Measurements from ENCODE around the gene CDK10.

Gene CDK10

DNA sequence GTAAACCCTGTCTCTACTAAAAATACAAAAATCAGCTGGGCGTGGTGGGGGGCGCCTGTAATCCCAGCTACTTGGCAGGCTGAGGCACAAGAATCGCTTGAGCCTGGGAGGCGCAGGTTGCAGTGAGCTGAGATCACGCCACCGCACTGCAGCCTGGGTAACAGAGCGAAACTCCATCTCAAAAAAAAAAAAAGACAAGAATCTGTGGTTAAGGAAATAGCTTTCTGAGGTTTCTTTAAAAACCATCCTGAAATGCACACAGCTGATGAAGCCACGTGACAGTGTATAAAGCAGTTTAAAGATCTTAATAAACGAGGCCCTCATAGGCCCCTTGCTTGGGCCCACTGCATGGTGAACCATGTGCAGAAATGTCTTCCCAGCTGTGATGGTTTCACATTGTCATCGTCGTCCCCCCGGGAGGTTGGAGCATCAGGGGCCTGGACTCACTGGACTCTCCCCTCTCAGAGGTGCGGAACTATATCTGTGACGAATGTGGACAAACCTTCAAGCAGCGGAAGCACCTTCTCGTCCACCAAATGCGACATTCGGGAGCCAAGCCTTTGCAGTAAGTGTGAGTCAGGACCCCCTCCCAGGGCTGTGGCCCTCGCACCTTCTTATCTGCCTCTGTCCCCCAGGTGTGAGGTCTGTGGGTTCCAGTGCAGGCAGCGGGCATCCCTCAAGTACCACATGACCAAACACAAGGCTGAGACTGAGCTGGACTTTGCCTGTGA lies 51.0 kb downstream of the CDK10 start:
- no peaks in the 10 kb centered on the region for H3K4me1 ChIP-seq (ENCODE audit: insufficient read depth, low read length)
- H3K27ac ChIP-seq (ENCODE audit: low read length) = no peak overlapping the region

DNA sequence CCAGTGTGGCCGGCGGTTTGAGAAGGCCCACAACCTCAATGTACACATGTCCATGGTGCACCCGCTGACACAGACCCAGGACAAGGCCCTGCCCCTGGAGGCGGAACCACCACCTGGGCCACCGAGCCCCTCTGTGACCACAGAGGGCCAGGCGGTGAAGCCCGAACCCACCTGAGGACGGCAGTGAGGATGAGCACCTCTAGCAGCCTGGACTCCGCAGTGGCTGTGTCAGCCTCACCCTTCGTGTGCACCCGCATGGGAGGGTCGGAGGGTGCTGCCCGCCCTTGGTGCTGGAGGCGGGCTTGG lies 51.5 kb downstream of the CDK10 start:
- no peak for TF ChIP-seq CTCF (IDR thresholded peaks at IDR 0.05; ENCODE audit: borderline replicate concordance, extremely low read depth, low read length, poor library complexity, severe bottlenecking)
- no peak for TF ChIP-seq EZH2 (IDR thresholded peaks at IDR 0.05; ENCODE audit: borderline replicate concordance, low read depth, low read length, severe bottlenecking)

More for the DNA sequence above, 51.0 kb downstream of the CDK10 start:
- H3K27me3 ChIP-seq (ENCODE audit: insufficient read depth, low read length, poor library complexity) = no peaks in the 10 kb centered on the region
- TF ChIP-seq EZH2 (IDR thresholded peaks at IDR 0.05; ENCODE audit: borderline replicate concordance, low read depth, low read length, severe bottlenecking) = no peak
- TF ChIP-seq CTCF (IDR thresholded peaks at IDR 0.05; ENCODE audit: borderline replicate concordance, extremely low read depth, low read length, poor library complexity, severe bottlenecking) = no peak
- peaks cover 98% of the 10 kb centered on the region for H3K36me3 ChIP-seq (ENCODE audit: insufficient read depth, low read length)
- peaks cover 63% of the 10 kb centered on the region for H4K20me1 ChIP-seq (ENCODE audit: insufficient read depth, low read length)
- H3K79me2 ChIP-seq (ENCODE audit: insufficient read depth, low read length) = peaks cover 34% of the 10 kb centered on the region
- H3K4me2 ChIP-seq (ENCODE audit: insufficient read depth, low read length) = no peak overlapping the region
- H2AFZ ChIP-seq (ENCODE audit: low read depth, low read length) = no peak overlapping the region
- H3K9ac ChIP-seq (ENCODE audit: low read depth, low read length) = no peak overlapping the region
- no peaks in the 10 kb centered on the region for H3K9me3 ChIP-seq (ENCODE audit: insufficient read depth, low read length, severe bottlenecking)
- ATAC-seq (ENCODE audit: insufficient read depth, low read depth) = peak; percentile 27
- DNase-seq = peak; percentile 36
- no peak overlapping the region for H3K4me3 ChIP-seq (ENCODE audit: low read depth in 1 of 2, low read length in 2 of 2)

GRCh38 chr16:89738538-89739317 lies 52.2 kb downstream of the CDK10 start:
- no peak for ATAC-seq (ENCODE audit: insufficient read depth, low read depth)
- DNase-seq = no peak
- Histone ChIP-seq H2AFZ (ENCODE audit: low read depth, low read length) (no peak overlapping the region), H3K9ac (ENCODE audit: low read depth, low read length) (no peak overlapping the region), H3K9me3 (ENCODE audit: insufficient read depth, low read length, severe bottlenecking) (no peaks in the 10 kb centered on the region), H3K4me2 (ENCODE audit: insufficient read depth, low read length) (no peak overlapping the region), H4K20me1 (ENCODE audit: insufficient read depth, low read length) (peaks cover 51% of the 10 kb centered on the region), H3K27me3 (ENCODE audit: insufficient read depth, low read length, poor library complexity) (no peaks in the 10 kb centered on the region), H3K27ac (ENCODE audit: low read length) (no peak overlapping the region), H3K36me3 (ENCODE audit: insufficient read depth, low read length) (peaks cover 94% of the 10 kb centered on the region), H3K4me3 (ENCODE audit: low read depth in 1 of 2, low read length in 2 of 2) (no peak overlapping the region), H3K4me1 (ENCODE audit: insufficient read depth, low read length) (no peaks in the 10 kb centered on the region), H3K79me2 (ENCODE audit: insufficient read depth, low read length) (peaks cover 28% of the 10 kb centered on the region)
- TF ChIP-seq CTCF (IDR thresholded peaks at IDR 0.05; ENCODE audit: borderline replicate concordance, extremely low read depth, low read length, poor library complexity, severe bottlenecking) (no peak), EZH2 (IDR thresholded peaks at IDR 0.05; ENCODE audit: borderline replicate concordance, low read depth, low read length, severe bottlenecking) (no peak)

More for the DNA sequence above, 51.5 kb downstream of the CDK10 start:
- H3K4me1 ChIP-seq (ENCODE audit: insufficient read depth, low read length) = no peaks in the 10 kb centered on the region
- no peaks in the 10 kb centered on the region for H3K27me3 ChIP-seq (ENCODE audit: insufficient read depth, low read length, poor library complexity)
- DNase-seq (no peak), ATAC-seq (ENCODE audit: insufficient read depth, low read depth) (no peak)
- H3K36me3 ChIP-seq (ENCODE audit: insufficient read depth, low read length) = peaks cover 97% of the 10 kb centered on the region
- no peak overlapping the region for H3K4me2 ChIP-seq (ENCODE audit: insufficient read depth, low read length)
- no peak overlapping the region for H3K9ac ChIP-seq (ENCODE audit: low read depth, low read length)
- no peak overlapping the region for H3K27ac ChIP-seq (ENCODE audit: low read length)
- H2AFZ ChIP-seq (ENCODE audit: low read depth, low read length) = no peak overlapping the region
- peaks cover 58% of the 10 kb centered on the region for H4K20me1 ChIP-seq (ENCODE audit: insufficient read depth, low read length)
- peaks cover 29% of the 10 kb centered on the region for H3K79me2 ChIP-seq (ENCODE audit: insufficient read depth, low read length)
- H3K9me3 ChIP-seq (ENCODE audit: insufficient read depth, low read length, severe bottlenecking) = no peaks in the 10 kb centered on the region
- H3K4me3 ChIP-seq (ENCODE audit: low read depth in 1 of 2, low read length in 2 of 2) = no peak overlapping the region
